DOHH2 (cell line): ENCODE data around the gene AGER.

Source experiments
- CTCF ChIP-seq: fragments of 200-600 bp; sonication (generic); IDR thresholded peaks from one replicate; pipeline ENCODE4 v1.5.1; 2014; ENCODE audit warnings: antibody characterized with exemption, mild to moderate bottlenecking, low read depth, low read length; ENCODE audit not compliant: poor library complexity, severe bottlenecking
- EZH2phosphoT487 ChIP-seq: fragments of 200-600 bp; sonication (generic); IDR thresholded peaks from 2 replicates; pipeline ENCODE4 v1.6.1; 2017; ENCODE audit warnings: borderline replicate concordance, mild to moderate bottlenecking, antibody characterized with exemption, low read length, moderate library complexity, mixed read lengths

DNA sequence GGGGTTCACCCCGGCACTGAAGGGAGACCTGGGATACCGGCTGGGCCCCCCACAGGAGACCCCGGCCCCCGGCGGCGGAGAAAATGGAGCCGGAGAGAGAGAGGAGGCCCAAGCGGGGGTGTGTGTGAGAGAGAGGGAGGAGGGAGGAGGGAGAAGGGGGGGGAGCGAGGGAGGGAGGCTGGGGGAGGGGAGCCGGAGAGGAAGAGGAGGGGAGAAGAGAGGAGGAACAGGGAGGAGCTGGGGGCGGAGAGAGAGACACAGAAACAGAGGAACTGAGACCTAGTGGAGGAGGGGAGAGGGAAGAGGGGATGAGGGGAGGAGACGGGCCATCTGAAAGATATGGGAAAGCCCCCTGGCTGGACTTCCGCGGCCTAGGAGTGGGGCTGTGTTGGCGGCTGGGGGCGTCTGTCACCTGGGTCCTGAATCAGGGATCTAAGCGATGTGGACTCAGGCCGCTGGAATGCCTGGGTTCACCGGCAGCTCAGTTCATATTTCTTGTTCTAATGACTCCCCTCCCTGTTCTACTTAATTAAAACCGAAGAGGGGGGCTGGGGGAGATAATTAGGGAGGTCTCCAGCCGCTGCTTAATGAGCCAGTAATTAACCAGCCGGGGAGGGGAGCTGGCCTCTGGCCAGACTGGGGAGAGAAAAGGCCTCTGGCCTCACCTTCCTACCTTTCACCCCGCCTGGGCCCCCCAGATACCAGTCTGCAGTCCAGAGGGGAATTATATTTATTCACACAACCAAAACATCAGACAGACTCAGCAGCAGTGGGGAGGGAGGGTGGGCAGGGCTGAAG is 6.2 kb upstream of the AGER start, which contains the start of gene PBX2:
- TF ChIP-seq CTCF, result no peak
- TF ChIP-seq EZH2phosphoT487, result no peak
